Transverse colon (tissue), 4 donors: ENCODE results near the gene SULT1C3. TPM values are rescaled to one million over a fixed set of nuclear protein-coding genes. Genes with fewer than 3 reads are reported as not detected.
"Not testable (repeated sequence)": the region's sequence is repeated elsewhere in the genome, so short reads cannot be mapped to it uniquely, and the experiment has no call there.

Experiments used
- DNase-seq: peaks from one replicate; pipeline ENCODE4 v3.0.0-alpha.2; 2019
- H3K27ac ChIP-seq, 4 donors: fragments of 200-600 bp; sonication (generic); 2 replicates each; pipeline ENCODE4 v1.5.1; 2016 to 2018; ENCODE audit warnings: inconsistent platforms in 4 of 4
- H3K27me3 ChIP-seq: fragments of 200-600 bp; sonication (generic); 2 replicates; pipeline ENCODE4 v1.5.1; 2017; ENCODE audit warnings: inconsistent platforms
- H3K36me3 ChIP-seq, 4 donors: fragments of 200-600 bp; sonication (generic); 2 replicates each; pipeline ENCODE4 v1.5.1; 2017 to 2019; ENCODE audit warnings: inconsistent platforms in 4 of 4
- H3K4me1 ChIP-seq, 4 donors: fragments of 200-600 bp; sonication (generic); 2 replicates each; pipeline ENCODE4 v1.5.1; 2017 to 2020; ENCODE audit warnings: inconsistent platforms in 4 of 4
- H3K4me3 ChIP-seq, 4 donors: fragments of 200-600 bp; sonication (generic); 1 replicate in 1 of 4; 2 replicates in 3 of 4; pipeline versions ENCODE4 v1.5.1 to v1.6.1; 2017 to 2019; ENCODE audit warnings: inconsistent platforms in 4 of 4
- H3K9me3 ChIP-seq, 2 donors: fragments of 200-600 bp; sonication (generic); 2 replicates each; pipeline ENCODE4 v1.5.1; 2017 to 2019; ENCODE audit warnings: inconsistent platforms in 2 of 2
- CTCF ChIP-seq, 5 experiments: fragments of 200-600 bp in 3 of 5; fragments of 450-650 bp in 2 of 5; sonication (generic) in 3 of 5; IDR thresholded peaks; 1 replicate in 2 of 5; 2 replicates in 3 of 5; pipeline ENCODE4 v1.5.1; 2016 to 2017; ENCODE audit warnings: antibody characterized with exemption in 5 of 5, inconsistent platforms in 3 of 5, mild to moderate bottlenecking in 2 of 5, moderate library complexity in 1 of 5
- EP300 ChIP-seq: sonication (generic); formaldehyde crosslinking; IDR thresholded peaks from one replicate; pipeline ENCODE4 v1.6.1; 2017; ENCODE audit warnings: antibody characterized with exemption, low read depth
- POLR2A ChIP-seq: fragments of 450-650 bp; IDR thresholded peaks from one replicate; pipeline ENCODE4 v1.6.1; 2016; ENCODE audit warnings: antibody characterized with exemption, mild to moderate bottlenecking, moderate library complexity
- POLR2AphosphoS5 ChIP-seq, 3 donors: sonication (generic); formaldehyde crosslinking; IDR thresholded peaks; one replicate each; pipeline ENCODE4 v1.6.1; 2016; ENCODE audit warnings: antibody characterized with exemption in 3 of 3
- WGBS, 2 donors: methylation state at CpG; one replicate each; pipeline ENCODE4 v1.1.5; 2018; ENCODE audit warnings: low coverage in 1 of 2; 5-methylcytosine and 5-hydroxymethylcytosine counted together
- in situ Hi-C, 4 donors: fragments of 200-750 bp; cut with MboI; loops; one replicate each; pipeline versions ENCODE4 v1.15.0 to v1.15.1; 2017; ENCODE audit warnings: low sequenced_read_pairs in 3 of 4, low pct_ligation_motif_present in 1 of 4, low pct_unique_long_range_greater_than_20kb in 1 of 4
- intact Hi-C: fragments of 100-400 bp; cut with DNase I; formaldehyde crosslinking; loops from one replicate; pipeline ENCODE4 v1.15.1; 2023; ENCODE audit warnings: low total_unique reads
- total RNA-seq, 4 donors: library from RNA; depleted of rRNA; stranded (reverse); fragments of >200 nt; gene quantifications; one replicate each; pipeline ENCODE4 v1.1.0, GENCODE V29; 2016

The SULT1C3 gene
- total RNA-seq, 4 donors from 2014 or later = not detected

GRCh38 chr2:108280466-108280865 is 40.7 kb downstream of the SULT1C3 start:
- no peak overlapping the region for H3K4me3 ChIP-seq
- H3K36me3 ChIP-seq = no peaks in the 10 kb centered on the region
- H3K27me3 ChIP-seq = no peaks in the 10 kb centered on the region
- 58% methylated on average over 3 of the region's 3 CpGs; no CpG with 5 or more reads in 1 of the 2 donors for WGBS, 2 donors
- no peaks in the 10 kb centered on the region for H3K9me3 ChIP-seq
- no peak for DNase-seq
- no peak overlapping the region for H3K27ac ChIP-seq
- in situ Hi-C loops = no loop called here
- intact Hi-C loops = no loop called here
- H3K4me1 ChIP-seq = no peaks in the 10 kb centered on the region
- TF ChIP-seq CTCF (IDR thresholded peaks at IDR 0.05) (no peak), POLR2A (no peak), POLR2AphosphoS5 (IDR thresholded peaks at IDR 0.05) (no peak)

GRCh38 chr2:108284566-108284965 is 44.8 kb downstream of the SULT1C3 start:
- H3K9me3 ChIP-seq, in situ Hi-C loops, H3K4me1 ChIP-seq, H3K36me3 ChIP-seq, H3K4me3 ChIP-seq, H3K27ac ChIP-seq, H3K27me3 ChIP-seq, DNase-seq: not testable (repeated sequence)
- WGBS, 2 donors = 92 to 94% methylated on average over 7 of the region's 7 CpGs
- intact Hi-C loops = loop anchor here (2.0 kb wide), 1 partner anchor 52 kb away; no protein-coding TSS in a partner anchor

- H3K4me1 ChIP-seq = peaks cover 0 to 5% (median 0%) of the 10 kb centered on the region in 4 donors
- H3K36me3 ChIP-seq = no peaks in the 10 kb centered on the region
- TF ChIP-seq CTCF (IDR thresholded peaks at IDR 0.05) (no peak), POLR2A (no peak), POLR2AphosphoS5 (IDR thresholded peaks at IDR 0.05) (no peak), EP300 (no peak)
- intact Hi-C loops (loop anchor here (2.0 kb wide), 1 partner anchor 51 kb away; no protein-coding TSS in a partner anchor), in situ Hi-C loops (no loop called here)
- no peak overlapping the region for H3K27ac ChIP-seq
- no peaks in the 10 kb centered on the region for H3K9me3 ChIP-seq
- H3K27me3 ChIP-seq = no peaks in the 10 kb centered on the region
- DNase-seq = no peak
- 99 to 100% methylated on average over 1 to 5 of the region's 5 CpGs for WGBS, 2 donors
- H3K4me3 ChIP-seq = no peak overlapping the region
Observed at GRCh38 chr2:108285616-108286015, 45.8 kb downstream of the SULT1C3 start.

GRCh38 chr2:108287169-108287568 is 47.4 kb downstream of the SULT1C3 start:
- H3K36me3 ChIP-seq = no peaks in the 10 kb centered on the region
- intact Hi-C loops = no loop called here
- no peaks in the 10 kb centered on the region for H3K27me3 ChIP-seq
- peaks cover 0 to 5% (median 0%) of the 10 kb centered on the region in 4 donors for H3K4me1 ChIP-seq
- H3K27ac ChIP-seq = no peak overlapping the region
- H3K9me3 ChIP-seq = no peaks in the 10 kb centered on the region
- H3K4me3 ChIP-seq = no peak overlapping the region
- in situ Hi-C loops = no loop called here
- DNase-seq = no peak
- WGBS, 2 donors = 87 to 100% methylated on average over 1 to 2 of the region's 2 CpGs
- TF ChIP-seq POLR2AphosphoS5 (IDR thresholded peaks at IDR 0.05) = no peak
- no peak for TF ChIP-seq EP300
- no peak for TF ChIP-seq CTCF (IDR thresholded peaks at IDR 0.05)
- no peak for TF ChIP-seq POLR2A

GRCh38 chr2:108288534-108289106 is 48.9 kb downstream of the SULT1C3 start, which contains the start of gene SULT1C2:
TSS of gene SULT1C2 (plus strand) at chr2:108288895. CDS start at chr2:108293668, 4,773 bp downstream.
- DNase-seq = no peak
- H3K9me3 ChIP-seq = no peaks in the 10 kb centered on the region
- H3K27me3 ChIP-seq = no peaks in the 10 kb centered on the region
- 46% methylated on average over 7 of the region's 7 CpGs; no CpG with 5 or more reads in 1 of the 2 donors for WGBS, 2 donors
- peaks cover 0 to 5% (median 0%) of the 10 kb centered on the region in 4 donors for H3K4me1 ChIP-seq
- intact Hi-C loops = no loop called here
- no peak within 1 kb of the TSS for H3K4me3 ChIP-seq
- no peaks in the 10 kb centered on the region for H3K36me3 ChIP-seq
- in situ Hi-C loops = no loop called here
- TF ChIP-seq EP300 (no peak), CTCF (IDR thresholded peaks at IDR 0.05) (no peak), POLR2A (no peak), POLR2AphosphoS5 (IDR thresholded peaks at IDR 0.05) (no peak)
- no peak within 1 kb of the TSS for H3K27ac ChIP-seq
